Activated naive CD4-positive, alpha-beta T cell treated with anti-CD3 and anti-CD28 coated beads, Interleukin-2, amount 10 ng/mL, durations not matched to agents 7 days and 5 days (primary cell): ENCODE results near the gene SNTG2.

Source experiments
- CTCF ChIA-PET: fragments of 350-600 bp; sonication (Branson Sonifier 250); formaldehyde crosslinking; loops from one replicate; lab custom pipeline; 2021; ENCODE audit warnings: antibody characterized with exemption; lab: Charles Lee
- DNase-seq: peaks from one replicate; pipeline ENCODE4 v3.0.0-alpha.2; 2020
- H3K27ac Mint-ChIP-seq: one replicate; pipeline ENCODE4 v1.8.0; 2021; ENCODE audit warnings: mild to moderate bottlenecking, moderate library complexity, mixed read lengths
- H3K27me3 Mint-ChIP-seq: one replicate; pipeline ENCODE4 v1.8.0; 2021; ENCODE audit warnings: mild to moderate bottlenecking, mixed read lengths
- H3K36me3 Mint-ChIP-seq: one replicate; pipeline ENCODE4 v1.8.0; 2021; ENCODE audit warnings: mixed read lengths
- H3K4me1 Mint-ChIP-seq: one replicate; pipeline ENCODE4 v1.8.0; 2021; ENCODE audit warnings: mixed read lengths
- H3K4me3 Mint-ChIP-seq: one replicate; pipeline ENCODE4 v1.8.0; 2021; ENCODE audit warnings: mild to moderate bottlenecking, moderate library complexity, mixed read lengths
- H3K9me3 Mint-ChIP-seq: one replicate; pipeline ENCODE4 v1.8.0; 2021; ENCODE audit warnings: mixed read lengths

The SNTG2 gene

DNA sequence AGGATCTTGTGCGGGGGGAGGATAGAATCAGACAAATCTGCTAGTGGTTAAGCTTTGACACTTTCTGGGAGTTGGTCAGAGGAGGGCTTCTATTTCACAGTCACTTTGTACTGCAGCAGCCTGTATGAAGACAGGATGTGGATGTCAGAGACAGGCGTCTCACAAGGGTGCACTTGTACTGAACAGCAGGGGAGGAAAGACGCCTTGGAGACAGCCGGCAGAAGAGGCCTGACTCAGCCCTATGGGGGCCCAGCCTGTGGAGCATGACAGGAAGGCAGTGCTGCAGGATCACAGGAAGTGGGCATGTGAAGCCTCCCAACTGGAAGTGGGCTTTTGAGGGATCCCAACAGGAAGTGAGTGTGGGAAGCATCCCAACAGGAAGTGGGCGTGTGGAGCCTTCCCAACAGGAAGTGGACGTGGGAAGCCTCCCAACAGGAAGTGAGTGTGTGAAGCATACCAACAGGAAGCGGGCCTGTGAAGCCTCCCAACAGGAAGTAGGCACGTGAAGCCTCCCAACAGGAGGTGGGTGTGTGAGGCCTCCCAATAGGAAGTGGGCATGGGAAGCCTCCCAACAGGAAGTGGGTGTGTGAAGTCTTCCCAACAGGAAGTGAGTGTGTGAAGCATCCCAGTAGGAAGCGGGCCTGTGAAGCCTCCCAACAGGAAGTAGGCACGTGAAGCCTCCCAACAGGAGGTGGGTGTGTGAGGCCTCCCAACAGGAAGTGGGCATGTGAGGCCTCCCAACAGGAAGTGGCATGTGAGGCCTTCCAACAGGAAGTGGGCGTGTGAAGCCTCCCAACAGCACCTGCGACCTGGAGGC, 212.3 kb downstream of the SNTG2 start:
- Mint-ChIP-seq H3K36me3 (peaks cover 17% of the 10 kb centered on the region), H3K9me3 (peaks cover 38% of the 10 kb centered on the region), H3K4me3 (no peak overlapping the region), H3K27ac (peak overlapping the region; percentile 93), H3K4me1 (peaks cover 29% of the 10 kb centered on the region), H3K27me3 (no peaks in the 10 kb centered on the region)
- CTCF ChIA-PET = no interaction called here
- DNase-seq = peak; percentile 53

GRCh38 chr2:1166976-1167375, 216.3 kb downstream of the SNTG2 start:
- no peak overlapping the region for H3K27ac Mint-ChIP-seq

GRCh38 chr2:1168846-1169245, 218.2 kb downstream of the SNTG2 start:
- Mint-ChIP-seq H3K9me3 (peaks cover 25% of the 10 kb centered on the region), H3K4me3 (no peak overlapping the region), H3K4me1 (peaks cover 6% of the 10 kb centered on the region), H3K27ac (no peak overlapping the region), H3K27me3 (no peaks in the 10 kb centered on the region), H3K36me3 (peaks cover 5% of the 10 kb centered on the region)
- CTCF ChIA-PET = no interaction called here
- DNase-seq = no peak

More at GRCh38 chr2:1166976-1167375, 216.3 kb downstream of the SNTG2 start:
- DNase-seq = no peak
- Mint-ChIP-seq H3K9me3 (peaks cover 41% of the 10 kb centered on the region), H3K4me3 (no peak overlapping the region), H3K27me3 (no peaks in the 10 kb centered on the region), H3K4me1 (peaks cover 24% of the 10 kb centered on the region), H3K36me3 (peaks cover 17% of the 10 kb centered on the region)
- CTCF ChIA-PET = no interaction called here

GRCh38 chr2:1169291-1169949, 218.8 kb downstream of the SNTG2 start:
- Mint-ChIP-seq H3K36me3 (peaks cover 4% of the 10 kb centered on the region), H3K4me1 (peaks cover 4% of the 10 kb centered on the region), H3K27ac (no peak overlapping the region), H3K4me3 (no peak overlapping the region), H3K9me3 (peaks cover 22% of the 10 kb centered on the region), H3K27me3 (no peaks in the 10 kb centered on the region)
- CTCF ChIA-PET = no interaction called here
- DNase-seq = no peak

GRCh38 chr2:1170241-1170640, 219.6 kb downstream of the SNTG2 start:
- Mint-ChIP-seq H3K27ac (no peak overlapping the region), H3K9me3 (peaks cover 16% of the 10 kb centered on the region), H3K36me3 (peaks cover 3% of the 10 kb centered on the region), H3K4me1 (no peaks in the 10 kb centered on the region), H3K4me3 (no peak overlapping the region), H3K27me3 (no peaks in the 10 kb centered on the region)
- DNase-seq = no peak
- CTCF ChIA-PET = no interaction called here

DNA sequence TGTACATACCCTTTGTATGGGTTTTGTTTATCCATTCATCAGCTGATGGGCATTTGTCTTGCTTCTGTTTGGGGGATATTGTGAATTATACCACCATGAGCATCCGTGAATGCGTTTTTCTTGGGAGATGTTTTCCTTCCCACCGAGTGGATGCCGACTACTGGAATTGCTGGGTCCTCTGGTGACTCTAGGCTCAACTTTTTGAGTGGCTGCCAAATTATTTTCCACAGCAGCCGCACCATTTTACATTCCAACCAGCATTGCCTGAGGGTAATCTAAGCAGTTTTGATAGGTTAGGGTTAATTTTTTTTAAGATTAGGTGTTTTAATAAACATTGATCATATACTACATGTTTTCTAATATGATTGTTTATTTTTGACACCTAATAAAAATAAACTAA, 220.1 kb downstream of the SNTG2 start:
- DNase-seq = no peak
- Mint-ChIP-seq H3K9me3 (peaks cover 12% of the 10 kb centered on the region), H3K4me1 (no peaks in the 10 kb centered on the region), H3K27me3 (no peaks in the 10 kb centered on the region), H3K4me3 (no peak overlapping the region), H3K36me3 (no peaks in the 10 kb centered on the region), H3K27ac (no peak overlapping the region)
- CTCF ChIA-PET = no interaction called here

DNA sequence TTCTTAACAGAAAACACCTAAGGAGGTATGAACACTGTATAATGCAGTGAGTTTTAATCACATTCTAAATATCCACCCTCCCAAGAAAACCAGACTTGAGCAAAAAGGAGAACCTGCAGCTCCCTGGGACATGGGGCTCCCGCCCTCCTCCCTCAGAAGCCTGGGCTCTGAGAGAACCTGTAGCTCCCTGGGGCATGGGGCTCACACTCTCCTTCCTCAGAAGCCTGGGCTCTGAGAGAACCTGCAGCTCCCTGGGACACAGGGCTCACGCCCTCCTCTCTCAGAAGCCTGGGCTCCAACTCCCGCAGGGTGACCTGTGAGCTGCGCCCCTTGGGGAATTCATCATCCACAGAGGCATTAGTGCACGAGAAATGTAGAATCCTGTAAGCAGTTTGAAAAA, 222.9 kb downstream of the SNTG2 start:
- no peak for DNase-seq
- no peak overlapping the region for H3K4me3 Mint-ChIP-seq
- no peaks in the 10 kb centered on the region for H3K4me1 Mint-ChIP-seq
- H3K9me3 Mint-ChIP-seq = peaks cover 4% of the 10 kb centered on the region
- CTCF ChIA-PET = no interaction called here
- H3K36me3 Mint-ChIP-seq = no peaks in the 10 kb centered on the region
- no peaks in the 10 kb centered on the region for H3K27me3 Mint-ChIP-seq
- H3K27ac Mint-ChIP-seq = no peak overlapping the region

DNA sequence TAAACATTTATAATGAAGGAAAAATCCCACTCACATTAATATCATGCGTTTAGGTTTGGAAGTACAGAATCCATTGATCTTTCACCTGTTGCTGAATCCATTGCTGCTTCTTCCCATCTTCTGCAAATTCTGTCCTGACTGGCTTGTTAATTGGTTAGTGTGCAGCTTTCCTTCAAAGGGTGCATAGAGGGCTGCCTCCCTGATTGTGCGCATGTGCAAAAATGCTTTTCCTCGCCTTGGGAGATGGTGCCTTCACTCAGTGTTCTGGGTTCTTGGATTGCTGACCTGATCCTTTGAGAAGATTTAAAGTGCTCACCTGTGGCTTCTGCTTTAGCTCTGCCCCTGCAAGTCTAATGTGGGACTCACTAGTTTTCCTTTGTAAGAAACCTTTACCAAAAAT, 231.2 kb downstream of the SNTG2 start:
- Mint-ChIP-seq H3K27me3 (no peaks in the 10 kb centered on the region), H3K9me3 (peaks cover 15% of the 10 kb centered on the region), H3K4me3 (no peak overlapping the region), H3K27ac (no peak overlapping the region), H3K36me3 (no peaks in the 10 kb centered on the region), H3K4me1 (no peaks in the 10 kb centered on the region)
- no peak for DNase-seq
- CTCF ChIA-PET = no interaction called here

- no peak for DNase-seq
- Mint-ChIP-seq H3K9me3 (peaks cover 15% of the 10 kb centered on the region), H3K27me3 (no peaks in the 10 kb centered on the region), H3K36me3 (no peaks in the 10 kb centered on the region), H3K4me1 (no peaks in the 10 kb centered on the region), H3K4me3 (no peak overlapping the region), H3K27ac (no peak overlapping the region)
- CTCF ChIA-PET = no interaction called here
These were observed 232.7 kb downstream of the SNTG2 start for GRCh38 chr2:1183300-1183699.

GRCh38 chr2:1186421-1186820, 235.8 kb downstream of the SNTG2 start:
- H3K4me1 Mint-ChIP-seq = no peaks in the 10 kb centered on the region
- H3K27ac Mint-ChIP-seq = no peak overlapping the region
- CTCF ChIA-PET = no interaction called here
- no peaks in the 10 kb centered on the region for H3K36me3 Mint-ChIP-seq
- H3K4me3 Mint-ChIP-seq = no peak overlapping the region
- H3K9me3 Mint-ChIP-seq = peaks cover 15% of the 10 kb centered on the region
- H3K27me3 Mint-ChIP-seq = no peaks in the 10 kb centered on the region
- DNase-seq = no peak

GRCh38 chr2:1187189-1187588, 236.5 kb downstream of the SNTG2 start:
- H3K4me3 Mint-ChIP-seq = no peak overlapping the region
- peaks cover 15% of the 10 kb centered on the region for H3K9me3 Mint-ChIP-seq
- CTCF ChIA-PET = no interaction called here
- H3K4me1 Mint-ChIP-seq = no peaks in the 10 kb centered on the region
- no peaks in the 10 kb centered on the region for H3K27me3 Mint-ChIP-seq
- DNase-seq = no peak
- no peaks in the 10 kb centered on the region for H3K36me3 Mint-ChIP-seq
- no peak overlapping the region for H3K27ac Mint-ChIP-seq

DNA sequence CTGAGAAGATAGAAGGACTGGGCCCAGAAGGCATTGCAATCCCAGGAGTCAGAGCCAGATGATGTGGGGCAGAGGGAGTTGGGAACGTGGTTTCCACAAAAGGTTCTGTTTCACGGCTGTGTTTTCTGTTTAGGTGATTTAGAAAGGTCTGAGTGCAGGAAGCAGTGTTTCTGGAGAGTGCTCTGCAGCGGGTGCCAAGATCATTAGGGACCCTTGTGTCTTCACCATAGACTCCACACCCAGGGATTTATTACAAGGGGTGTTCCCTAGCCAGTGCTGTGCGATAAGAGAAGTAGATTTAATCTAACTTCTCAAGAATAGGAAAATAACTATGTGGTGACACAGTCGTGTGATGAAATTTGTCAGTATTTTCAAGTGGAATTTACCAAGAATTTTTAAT, 241.5 kb downstream of the SNTG2 start:
- DNase-seq = no peak
- H3K4me1 Mint-ChIP-seq = no peaks in the 10 kb centered on the region
- H3K27me3 Mint-ChIP-seq = no peaks in the 10 kb centered on the region
- no peaks in the 10 kb centered on the region for H3K36me3 Mint-ChIP-seq
- H3K27ac Mint-ChIP-seq = no peak overlapping the region
- peaks cover 11% of the 10 kb centered on the region for H3K9me3 Mint-ChIP-seq
- H3K4me3 Mint-ChIP-seq = no peak overlapping the region
- CTCF ChIA-PET = no interaction called here

DNA sequence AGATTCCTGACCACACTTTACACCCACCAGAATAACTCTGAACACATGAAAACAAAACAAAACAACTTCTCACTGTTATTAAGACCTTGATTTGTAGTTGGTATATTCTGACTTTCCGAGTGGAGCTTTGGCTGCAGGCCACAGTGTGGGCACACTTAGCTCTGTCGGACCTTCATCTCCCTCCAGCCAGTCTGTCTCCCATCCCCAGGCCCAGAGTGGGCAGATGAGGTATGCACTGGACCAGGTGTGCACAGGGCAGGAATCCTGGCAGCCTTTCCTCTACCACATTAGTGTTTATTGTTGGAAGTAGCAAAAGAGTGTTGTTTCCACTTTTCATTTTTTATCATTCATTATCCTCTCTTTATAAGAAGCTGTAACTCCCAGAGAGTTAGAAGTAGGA, 243.2 kb downstream of the SNTG2 start:
- Mint-ChIP-seq H3K27ac (no peak overlapping the region), H3K27me3 (no peaks in the 10 kb centered on the region), H3K4me3 (no peak overlapping the region), H3K4me1 (no peaks in the 10 kb centered on the region), H3K36me3 (no peaks in the 10 kb centered on the region), H3K9me3 (peaks cover 11% of the 10 kb centered on the region)
- CTCF ChIA-PET = no interaction called here
- DNase-seq = no peak

DNA sequence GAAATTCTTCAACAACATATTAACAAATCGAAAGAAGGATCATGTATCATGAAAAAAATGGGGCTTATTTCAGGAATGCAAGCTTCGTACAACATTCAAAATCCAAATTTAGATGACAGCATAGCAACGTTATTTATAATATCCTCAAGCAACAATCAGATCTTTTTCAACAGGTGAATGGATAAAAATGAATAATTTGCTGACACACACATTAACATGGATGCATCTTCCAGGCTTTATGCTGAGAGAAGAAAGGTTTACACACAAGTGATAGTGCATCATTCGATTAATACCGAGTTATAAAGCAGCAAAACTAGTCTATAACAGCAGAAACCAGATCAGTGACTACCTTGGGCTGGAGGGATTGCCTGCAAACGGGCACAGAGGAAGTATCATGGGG, 253.1 kb downstream of the SNTG2 start:
- Mint-ChIP-seq H3K36me3 (no peaks in the 10 kb centered on the region), H3K4me1 (no peaks in the 10 kb centered on the region), H3K4me3 (no peak overlapping the region), H3K27me3 (no peaks in the 10 kb centered on the region), H3K9me3 (no peaks in the 10 kb centered on the region), H3K27ac (no peak overlapping the region)
- no peak for DNase-seq
- CTCF ChIA-PET = no interaction called here

- Mint-ChIP-seq H3K27ac (no peak overlapping the region), H3K9me3 (no peaks in the 10 kb centered on the region), H3K4me1 (no peaks in the 10 kb centered on the region), H3K36me3 (no peaks in the 10 kb centered on the region), H3K27me3 (no peaks in the 10 kb centered on the region), H3K4me3 (no peak overlapping the region)
- CTCF ChIA-PET = no interaction called here
- no peak for DNase-seq
These were observed 255.2 kb downstream of the SNTG2 start for GRCh38 chr2:1205853-1206252.
